Cardiac fibroblast (primary cell): ENCODE data around the gene CORO6.

Source experiments
- DNase-seq, 2 donors: peaks; one replicate each; pipeline versions ENCODE4 v3.0.0 to v3.0.0-alpha.2; 2010; ENCODE audit warnings: low read depth in 2 of 2
- H3K4me3 ChIP-seq, 2 donors: replicated peaks in 1 of 2; 1 replicate in 1 of 2; 2 replicates in 1 of 2; pipeline ENCODE4 v1.5.1; 2011; ENCODE audit warnings: low read depth in 2 of 2, low read length in 2 of 2, mild to moderate bottlenecking in 2 of 2, moderate library complexity in 1 of 2
- TF ChIP-seq, protein P1 (sequence below): IDR thresholded peaks from one replicate; pipeline ENCODE4 v1.5.1; 2011; ENCODE audit warnings: low read depth, mild to moderate bottlenecking, low read length, inconsistent platforms

The CORO6 gene

DNA sequence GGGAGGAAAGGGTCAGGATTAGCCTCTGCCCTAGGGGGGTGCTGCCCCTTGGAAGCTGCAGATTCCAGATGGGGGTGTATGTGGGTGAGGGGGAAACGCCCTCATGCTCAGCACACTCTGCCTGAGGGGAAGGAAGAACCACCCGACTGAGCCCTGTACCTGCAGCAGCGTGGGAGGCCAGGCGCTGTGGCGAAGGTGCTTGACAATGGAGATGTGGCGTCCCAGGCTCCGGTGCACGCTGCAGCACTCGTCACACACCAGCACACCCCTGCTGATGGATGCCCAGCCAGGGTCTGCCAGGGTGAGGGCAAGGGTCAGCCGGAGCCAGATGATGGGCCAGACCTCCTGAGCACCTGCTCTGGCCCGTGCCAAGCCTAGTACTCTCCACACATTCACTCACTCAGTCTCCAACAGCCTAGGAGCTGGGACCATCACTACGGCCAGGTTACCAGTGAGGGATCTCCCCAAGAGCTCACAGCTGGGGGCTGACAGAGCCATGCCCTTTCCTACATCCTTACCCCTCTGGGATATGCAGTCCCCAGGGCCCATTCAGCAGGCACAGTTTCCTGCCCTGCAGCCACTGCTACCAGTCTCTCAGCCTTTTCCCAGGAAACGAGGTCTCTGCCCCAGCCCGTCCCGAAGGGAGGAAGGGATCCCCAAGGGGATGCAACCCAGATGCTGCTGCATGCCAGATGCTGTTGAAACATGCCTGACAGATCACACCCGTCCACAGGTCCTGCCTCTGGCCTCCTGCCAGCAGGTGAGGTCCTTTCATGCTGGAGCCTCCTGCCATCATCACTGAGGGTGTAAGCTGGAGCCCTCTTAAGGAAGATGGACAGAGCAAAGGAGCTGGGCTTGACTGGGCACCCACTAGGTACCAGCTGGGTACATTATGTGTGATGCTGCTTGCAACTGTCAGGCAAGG is 39.1 kb downstream of the CORO6 start:
- DNase-seq = no peak
- no peak overlapping the region for H3K4me3 ChIP-seq
- TF ChIP-seq, protein P1, sequence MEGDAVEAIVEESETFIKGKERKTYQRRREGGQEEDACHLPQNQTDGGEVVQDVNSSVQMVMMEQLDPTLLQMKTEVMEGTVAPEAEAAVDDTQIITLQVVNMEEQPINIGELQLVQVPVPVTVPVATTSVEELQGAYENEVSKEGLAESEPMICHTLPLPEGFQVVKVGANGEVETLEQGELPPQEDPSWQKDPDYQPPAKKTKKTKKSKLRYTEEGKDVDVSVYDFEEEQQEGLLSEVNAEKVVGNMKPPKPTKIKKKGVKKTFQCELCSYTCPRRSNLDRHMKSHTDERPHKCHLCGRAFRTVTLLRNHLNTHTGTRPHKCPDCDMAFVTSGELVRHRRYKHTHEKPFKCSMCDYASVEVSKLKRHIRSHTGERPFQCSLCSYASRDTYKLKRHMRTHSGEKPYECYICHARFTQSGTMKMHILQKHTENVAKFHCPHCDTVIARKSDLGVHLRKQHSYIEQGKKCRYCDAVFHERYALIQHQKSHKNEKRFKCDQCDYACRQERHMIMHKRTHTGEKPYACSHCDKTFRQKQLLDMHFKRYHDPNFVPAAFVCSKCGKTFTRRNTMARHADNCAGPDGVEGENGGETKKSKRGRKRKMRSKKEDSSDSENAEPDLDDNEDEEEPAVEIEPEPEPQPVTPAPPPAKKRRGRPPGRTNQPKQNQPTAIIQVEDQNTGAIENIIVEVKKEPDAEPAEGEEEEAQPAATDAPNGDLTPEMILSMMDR = no peak

DNA sequence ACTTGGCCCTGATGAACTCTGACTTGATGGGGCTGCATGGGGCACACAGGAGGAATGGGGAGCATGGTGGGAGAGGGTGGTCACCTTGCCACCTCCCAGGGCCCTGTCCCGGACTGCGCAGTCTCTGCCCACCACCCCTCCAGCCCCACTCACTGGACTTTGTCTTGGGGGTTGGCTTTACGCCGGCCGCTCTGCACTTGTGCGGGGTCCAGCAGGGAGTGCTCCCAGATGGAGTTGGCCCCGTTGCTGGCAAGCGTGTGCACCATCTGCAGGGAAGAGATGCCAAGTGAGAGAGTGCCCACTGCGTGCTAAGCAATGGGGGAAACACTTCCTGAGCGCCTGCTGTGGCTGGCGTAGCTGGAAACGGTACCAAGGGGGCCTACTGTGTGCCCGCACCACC is 39.9 kb downstream of the CORO6 start:
- TF ChIP-seq, protein P1 = no peak
- no peak overlapping the region for H3K4me3 ChIP-seq
- DNase-seq = no peak

DNA sequence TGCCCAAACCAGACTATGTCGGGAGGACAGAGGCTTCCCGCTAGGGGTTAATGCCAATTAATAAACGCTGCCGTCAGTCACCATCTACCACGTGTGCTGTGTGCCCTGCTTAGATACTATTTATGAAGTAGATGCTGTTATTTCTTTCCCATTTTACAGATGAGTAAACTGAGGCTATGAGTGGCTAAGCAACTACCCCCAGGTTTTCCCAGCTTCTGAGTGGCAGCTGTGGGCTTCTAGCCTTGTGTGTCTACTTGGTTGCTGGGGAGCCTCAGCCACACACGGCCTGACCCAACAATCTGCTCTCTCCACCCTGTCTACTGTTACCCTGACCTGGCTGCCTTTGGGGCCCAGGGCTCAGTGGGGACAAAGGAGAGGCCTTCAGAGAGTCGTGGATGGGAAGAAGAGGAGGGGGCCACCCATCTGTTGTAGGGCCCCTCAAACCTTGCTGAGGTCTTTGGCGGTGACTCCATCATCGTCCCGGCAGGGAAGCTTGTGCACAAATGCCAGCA is 40.4 kb downstream of the CORO6 start:
- no peak for DNase-seq
- no peak overlapping the region for H3K4me3 ChIP-seq
- TF ChIP-seq, protein P1 = no peak

DNA sequence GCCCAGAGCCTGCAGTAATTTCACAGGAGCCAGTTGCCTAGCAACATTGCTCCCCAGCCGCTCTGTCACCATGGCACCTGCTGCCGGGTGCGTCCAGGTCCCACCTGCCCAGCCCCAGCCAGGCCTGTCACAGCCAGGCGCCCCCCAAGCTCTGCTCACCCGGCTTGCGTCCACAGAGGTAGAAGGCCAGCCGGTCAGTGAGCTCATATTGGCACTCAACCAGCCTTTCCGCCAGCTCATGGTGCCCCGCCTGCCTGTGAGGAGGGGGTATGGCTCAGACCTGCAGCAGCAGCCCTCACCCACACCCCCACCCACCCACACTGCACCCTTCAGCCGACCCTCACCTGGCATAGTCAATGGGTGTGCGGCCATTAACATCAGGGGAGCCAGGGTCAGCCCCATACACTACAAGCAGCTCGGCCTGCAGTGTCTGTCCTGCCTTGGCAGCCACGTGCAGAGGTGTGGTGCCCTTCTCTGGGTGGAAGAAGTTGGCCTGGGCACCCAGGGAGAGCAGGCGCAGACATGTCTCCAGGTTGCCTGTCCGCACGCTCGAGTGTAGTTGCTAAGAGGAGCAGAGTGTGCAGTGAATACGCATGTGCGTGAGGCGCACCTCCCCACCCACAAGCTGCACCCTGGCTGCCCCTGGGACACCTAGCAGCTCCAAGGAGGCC is 41.0 kb downstream of the CORO6 start:
- no peak overlapping the region for H3K4me3 ChIP-seq
- TF ChIP-seq, protein P1 = no peak
- DNase-seq = no peak

DNA sequence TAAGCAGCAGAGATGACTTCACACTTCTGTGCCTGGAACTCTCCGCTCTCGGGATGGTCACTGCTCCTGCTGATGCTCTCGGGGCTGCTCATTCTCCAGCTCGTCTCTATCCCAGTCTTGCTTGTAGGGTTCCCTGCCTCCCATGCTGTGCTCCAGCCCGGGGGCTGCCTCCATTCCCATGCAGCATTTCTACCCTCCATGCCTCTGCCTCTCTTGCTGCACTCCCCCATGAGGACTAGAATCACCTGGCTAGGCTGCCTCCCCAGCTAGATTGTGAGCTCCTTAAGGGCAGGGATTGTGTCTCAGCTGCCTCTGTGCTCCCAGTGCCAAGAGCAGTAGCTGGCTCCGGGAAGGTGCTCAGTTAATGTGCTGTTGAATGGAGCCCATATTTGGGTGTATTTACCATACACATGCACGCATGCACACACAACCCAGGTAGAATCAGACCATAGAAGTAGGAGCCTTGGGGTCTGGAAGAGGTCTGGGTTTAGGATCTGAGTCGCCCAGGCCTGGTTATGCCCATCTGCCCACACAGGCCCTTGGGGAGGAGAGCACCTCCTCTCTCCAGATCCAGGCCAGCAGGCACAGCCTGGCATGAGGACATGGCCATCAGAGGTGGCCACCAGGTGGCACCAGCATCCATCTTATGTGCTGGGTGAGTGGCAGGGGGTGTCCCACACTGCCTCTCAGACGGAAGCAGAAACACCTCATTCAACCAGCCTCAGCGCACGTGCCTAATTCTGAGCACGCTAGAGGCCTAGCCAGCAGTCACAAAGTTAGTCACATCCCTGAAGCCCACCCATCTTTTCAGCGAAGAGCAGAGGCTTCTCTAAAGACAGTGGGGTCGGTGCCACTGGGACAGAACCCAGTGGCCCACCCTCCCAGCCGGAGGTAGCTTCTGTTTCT is 42.6 kb downstream of the CORO6 start:
- DNase-seq = peak; percentile 82 to 84
- no peak overlapping the region for H3K4me3 ChIP-seq
- TF ChIP-seq, protein P1 = peak; percentile 91
